AG09309 (cell line): Measurements from ENCODE around the gene PCDHGA7.
"Not testable (repeated sequence)": the region's sequence is repeated elsewhere in the genome, so short reads cannot be mapped to it uniquely, and the experiment has no call there.

Source experiments
- DNase-seq: peaks from one replicate; pipeline ENCODE4 v3.0.0-alpha.2; 2010; ENCODE audit warnings: low read depth
- H3K4me3 ChIP-seq: 2 replicates; pipeline ENCODE4 v1.5.1; 2011; ENCODE audit warnings: mild to moderate bottlenecking, low read depth, low read length, moderate library complexity; ENCODE audit not compliant: control insufficient read depth
- TF ChIP-seq, protein P1 (sequence below): IDR thresholded peaks from 2 replicates; pipeline ENCODE4 v1.5.1; 2011; ENCODE audit warnings: mild to moderate bottlenecking, low read depth, low read length, inconsistent platforms; ENCODE audit not compliant: insufficient read depth, control insufficient read depth; ENCODE audit errors: missing control alignments

PCDHGA7 gene

DNA sequence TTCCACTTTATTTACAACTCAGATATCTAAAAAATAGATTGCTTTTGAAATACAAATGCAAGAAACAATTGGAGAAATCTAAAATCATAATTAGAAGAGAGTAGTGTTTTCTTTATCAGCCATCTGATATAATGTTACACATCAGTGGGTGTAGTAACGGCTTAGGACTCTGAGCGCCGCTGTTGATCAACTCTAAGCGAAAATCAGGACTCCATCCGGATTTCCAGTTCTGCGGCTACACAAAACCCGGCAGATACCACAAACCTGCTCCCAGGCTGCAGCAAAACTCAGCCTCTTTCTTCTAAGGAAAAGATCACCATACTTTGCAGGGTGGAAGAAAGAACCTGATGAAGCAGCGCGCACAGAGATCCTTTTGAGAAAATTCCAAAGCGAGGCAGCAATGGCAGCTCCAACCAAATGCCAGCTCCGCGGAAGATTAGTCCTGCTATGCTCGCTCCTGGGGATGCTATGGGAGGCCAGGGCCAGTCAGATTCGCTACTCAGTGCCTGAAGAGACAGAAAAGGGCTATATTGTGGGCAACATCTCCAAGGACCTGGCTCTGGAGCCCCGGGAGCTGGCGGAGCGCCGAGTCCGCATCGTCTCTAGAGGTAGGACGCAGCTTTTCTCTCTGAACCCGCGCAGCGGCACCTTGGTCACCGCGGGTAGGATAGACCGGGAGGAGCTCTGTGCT is 20.2 kb downstream of the PCDHGA7 start, which contains the start of gene PCDHGA9:
Gene PCDHGA9 (plus strand): TSS at position 226 of the 691 bp plus-strand sequence. CDS start 175 bp downstream, at position 401.
- H3K4me3 ChIP-seq = no peak within 1 kb of the TSS
- TF ChIP-seq, protein P1, sequence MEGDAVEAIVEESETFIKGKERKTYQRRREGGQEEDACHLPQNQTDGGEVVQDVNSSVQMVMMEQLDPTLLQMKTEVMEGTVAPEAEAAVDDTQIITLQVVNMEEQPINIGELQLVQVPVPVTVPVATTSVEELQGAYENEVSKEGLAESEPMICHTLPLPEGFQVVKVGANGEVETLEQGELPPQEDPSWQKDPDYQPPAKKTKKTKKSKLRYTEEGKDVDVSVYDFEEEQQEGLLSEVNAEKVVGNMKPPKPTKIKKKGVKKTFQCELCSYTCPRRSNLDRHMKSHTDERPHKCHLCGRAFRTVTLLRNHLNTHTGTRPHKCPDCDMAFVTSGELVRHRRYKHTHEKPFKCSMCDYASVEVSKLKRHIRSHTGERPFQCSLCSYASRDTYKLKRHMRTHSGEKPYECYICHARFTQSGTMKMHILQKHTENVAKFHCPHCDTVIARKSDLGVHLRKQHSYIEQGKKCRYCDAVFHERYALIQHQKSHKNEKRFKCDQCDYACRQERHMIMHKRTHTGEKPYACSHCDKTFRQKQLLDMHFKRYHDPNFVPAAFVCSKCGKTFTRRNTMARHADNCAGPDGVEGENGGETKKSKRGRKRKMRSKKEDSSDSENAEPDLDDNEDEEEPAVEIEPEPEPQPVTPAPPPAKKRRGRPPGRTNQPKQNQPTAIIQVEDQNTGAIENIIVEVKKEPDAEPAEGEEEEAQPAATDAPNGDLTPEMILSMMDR = peak; percentile 33
- no peak for DNase-seq

DNA sequence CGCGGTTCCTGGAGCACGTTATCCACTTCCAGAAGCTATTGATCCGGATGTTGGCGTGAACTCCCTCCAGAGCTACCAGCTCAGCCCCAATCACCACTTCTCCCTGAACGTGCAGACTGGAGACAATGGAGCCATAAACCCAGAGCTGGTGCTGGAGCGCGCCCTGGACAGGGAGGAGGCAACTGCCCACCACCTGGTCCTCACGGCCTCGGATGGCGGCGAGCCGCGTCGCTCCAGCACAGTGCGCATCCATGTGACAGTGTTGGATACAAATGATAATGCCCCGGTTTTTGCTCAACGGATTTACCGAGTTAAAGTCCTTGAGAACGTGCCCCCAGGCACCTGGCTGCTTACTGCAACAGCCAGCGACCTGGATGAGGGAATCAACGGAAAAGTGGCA is 20.8 kb downstream of the PCDHGA7 start:
- no peak for DNase-seq
- TF ChIP-seq, protein P1 = no peak
- H3K4me3 ChIP-seq = no peak overlapping the region

DNA sequence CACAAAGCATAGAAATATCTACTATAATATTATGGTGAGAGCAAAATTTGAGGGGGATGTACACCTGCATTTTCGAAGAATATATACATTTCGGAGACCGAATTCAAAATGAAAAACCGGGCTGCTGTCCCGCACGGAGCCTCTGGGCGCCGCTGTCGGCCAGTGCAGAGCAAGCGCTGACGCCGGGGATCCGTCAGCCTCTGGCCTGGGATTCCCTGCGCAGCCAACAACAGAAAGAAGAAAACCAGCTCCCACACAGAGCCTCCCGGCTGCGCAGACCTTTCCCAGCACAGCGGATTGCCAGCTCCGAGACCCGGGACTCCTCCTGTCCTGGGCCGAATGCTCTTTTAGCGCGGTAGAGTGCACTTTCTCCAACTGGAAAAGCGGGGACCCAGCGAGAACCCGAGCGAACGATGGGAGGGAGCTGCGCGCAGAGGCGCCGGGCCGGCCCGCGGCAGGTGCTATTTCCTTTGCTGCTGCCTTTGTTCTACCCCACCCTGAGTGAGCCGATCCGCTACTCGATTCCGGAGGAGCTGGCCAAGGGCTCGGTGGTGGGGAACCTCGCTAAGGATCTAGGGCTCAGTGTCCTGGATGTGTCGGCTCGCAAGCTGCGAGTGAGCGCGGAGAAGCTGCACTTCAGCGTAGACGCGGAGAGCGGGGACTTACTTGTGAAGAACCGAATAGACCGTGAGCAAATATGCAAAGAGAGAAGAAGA is 25.4 kb downstream of the PCDHGA7 start, which contains the start of gene PCDHGB6:
Gene PCDHGB6 (plus strand): TSS at position 232 of the 716 bp plus-strand sequence. CDS start 182 bp downstream, at position 414.
- not testable (repeated sequence) for DNase-seq, H3K4me3 ChIP-seq
- TF ChIP-seq, protein P1 = peak; percentile 50

DNA sequence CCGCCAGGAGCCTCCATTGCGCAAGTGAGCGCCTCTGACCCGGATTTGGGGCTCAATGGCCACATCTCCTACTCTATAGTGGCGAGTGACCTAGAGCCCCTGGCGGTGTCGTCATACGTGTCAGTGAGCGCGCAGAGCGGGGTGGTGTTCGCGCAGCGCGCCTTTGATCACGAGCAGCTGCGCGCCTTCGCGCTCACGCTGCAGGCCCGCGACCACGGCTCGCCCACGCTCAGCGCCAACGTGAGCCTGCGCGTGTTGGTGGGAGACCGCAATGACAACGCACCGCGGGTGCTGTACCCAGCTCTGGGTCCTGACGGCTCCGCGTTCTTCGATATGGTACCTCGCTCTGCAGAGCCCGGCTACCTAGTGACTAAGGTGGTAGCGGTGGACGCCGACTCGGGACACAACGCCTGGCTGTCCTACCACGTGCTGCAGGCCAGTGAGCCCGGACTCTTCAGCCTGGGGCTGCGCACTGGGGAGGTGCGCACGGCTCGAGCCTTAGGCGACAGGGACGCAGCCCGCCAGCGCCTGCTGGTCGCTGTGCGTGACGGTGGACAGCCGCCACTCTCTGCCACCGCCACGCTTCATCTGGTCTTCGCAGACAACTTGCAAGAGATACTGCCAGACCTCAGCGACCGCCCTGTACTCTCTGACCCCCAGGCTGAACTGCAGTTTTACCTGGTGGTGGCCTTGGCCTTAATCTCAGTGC is 27.2 kb downstream of the PCDHGA7 start:
- DNase-seq = no peak
- H3K4me3 ChIP-seq = no peak overlapping the region
- TF ChIP-seq, protein P1 = no peak

- H3K4me3 ChIP-seq = no peak overlapping the region
- DNase-seq = no peak
- TF ChIP-seq, protein P1 = no peak
Observed at GRCh38 chr5:141411575-141411974, 29.0 kb downstream of the PCDHGA7 start.

DNA sequence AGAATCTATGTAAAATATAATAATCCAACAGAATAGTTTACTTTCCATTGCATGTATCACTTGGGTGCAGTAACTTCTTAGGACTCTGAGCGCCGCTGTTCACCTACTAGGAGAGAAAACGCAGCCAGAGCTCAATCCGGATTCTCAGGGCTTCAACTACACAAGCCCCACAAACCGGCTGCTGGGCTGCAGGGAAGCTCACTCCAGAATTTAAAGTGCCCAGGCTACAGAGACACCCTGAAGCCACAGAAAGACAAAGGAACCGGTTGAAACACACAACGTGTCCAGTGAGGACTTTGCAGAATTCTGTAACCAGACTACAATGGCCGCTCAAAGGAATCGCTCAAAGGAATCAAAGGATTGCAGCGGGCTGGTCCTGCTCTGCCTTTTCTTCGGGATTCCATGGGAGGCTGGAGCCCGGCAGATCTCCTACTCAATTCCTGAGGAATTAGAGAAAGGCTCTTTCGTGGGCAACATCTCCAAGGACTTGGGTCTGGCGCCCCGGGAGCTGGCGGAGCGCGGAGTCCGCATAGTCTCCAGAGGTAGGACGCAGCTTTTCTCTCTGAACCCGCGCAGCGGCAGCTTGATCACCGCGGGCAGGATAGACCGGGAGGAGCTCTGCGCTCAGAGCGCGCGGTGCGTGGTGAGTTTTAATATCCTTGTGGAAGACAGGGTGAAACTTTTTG is 30.5 kb downstream of the PCDHGA7 start, which contains the start of gene PCDHGA10:
Gene PCDHGA10 (plus strand): TSS at position 134 of the 686 bp plus-strand sequence. CDS start 189 bp downstream, at position 323.
- DNase-seq = no peak
- peak within 1 kb of the TSS; percentile 25 for H3K4me3 ChIP-seq
- TF ChIP-seq, protein P1 = peak; percentile 70
